Stimulated activated CD8-positive, alpha-beta memory T cell treated with anti-CD3 and anti-CD28 coated beads, Interleukin-7, amount 100 ng/mL, for 48 hours (primary cell): ENCODE measurements around the gene MYOZ2.
"Not testable (repeated sequence)": the region's sequence is repeated elsewhere in the genome, so short reads cannot be mapped to it uniquely, and the experiment has no call there.

Source experiments
- DNase-seq, 2 donors: peaks; one replicate each; pipeline ENCODE4 v3.0.0-alpha.2; 2020; ENCODE audit warnings: low read depth in 1 of 2; ENCODE audit errors: extremely low read depth in 1 of 2

The MYOZ2 gene

GRCh38 chr4:119125931-119126330 is 9.7 kb upstream of the MYOZ2 start:
- DNase-seq: no peak

GRCh38 chr4:119128148-119128547 is 7.5 kb upstream of the MYOZ2 start:
- DNase-seq: no peak

- DNase-seq: no peak
These were observed 5.1 kb upstream of the MYOZ2 start for GRCh38 chr4:119130365-119131065.

DNA sequence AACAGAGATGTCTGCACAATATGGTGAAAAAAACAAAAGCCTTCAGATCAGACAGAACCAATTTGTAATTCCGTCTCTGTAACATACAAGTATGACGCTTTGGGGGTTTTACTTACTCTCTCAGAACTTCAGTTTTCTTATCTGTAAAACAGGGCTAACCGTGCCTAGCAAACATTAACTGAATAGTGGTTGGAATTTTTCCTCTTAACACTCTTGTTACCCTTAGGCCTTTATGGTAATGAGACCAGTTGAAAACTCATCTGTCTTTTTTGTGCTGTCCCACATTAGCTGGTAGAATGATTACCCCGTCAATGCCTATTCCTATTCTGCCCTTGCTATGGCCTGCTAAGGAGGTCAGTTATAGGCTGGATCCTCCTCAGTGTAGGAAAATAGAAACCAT is 4.5 kb upstream of the MYOZ2 start:
- DNase-seq: no peak

DNA sequence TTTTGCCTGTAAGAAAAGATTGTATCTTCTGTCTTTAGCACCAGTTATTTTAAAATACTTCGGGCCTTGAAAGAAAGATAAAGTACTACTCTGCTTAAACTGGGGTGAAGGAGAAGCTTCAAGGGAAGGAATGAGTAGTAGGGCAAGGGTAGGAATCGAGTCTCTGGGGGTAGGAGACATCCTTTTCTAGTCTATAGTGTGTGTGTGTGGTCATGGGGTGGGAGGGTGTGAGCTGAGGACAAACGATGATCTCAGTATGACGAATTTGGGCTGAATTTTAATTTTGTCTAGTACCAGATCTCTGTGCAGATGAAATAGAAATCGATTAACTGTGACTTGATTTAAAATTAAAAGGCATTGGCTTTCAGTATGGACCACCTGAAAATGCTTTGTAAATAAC is 3.3 kb upstream of the MYOZ2 start:
- DNase-seq: no peak

GRCh38 chr4:119136546-119136945 is 914 bp downstream of the MYOZ2 start:
- no peak for DNase-seq

DNA sequence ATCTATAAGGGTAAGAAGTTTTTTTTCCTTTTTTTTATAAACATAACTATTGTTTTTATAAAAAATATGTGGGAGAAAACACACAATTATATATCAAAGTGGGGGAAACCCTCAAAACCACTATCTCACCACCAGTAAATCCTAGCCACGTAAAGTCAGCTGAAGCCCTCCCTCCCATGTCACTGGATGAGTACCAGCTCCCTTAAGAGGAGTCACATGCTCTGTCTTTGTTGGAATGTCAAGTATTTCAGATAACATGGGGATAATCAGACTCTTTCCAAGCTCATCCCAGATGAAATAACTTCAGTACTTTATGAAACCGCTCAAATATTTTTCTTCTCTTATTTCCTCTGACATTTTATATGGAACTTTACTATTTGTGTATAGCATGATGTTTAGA is 2.4 kb downstream of the MYOZ2 start:
- DNase-seq: no peak

DNA sequence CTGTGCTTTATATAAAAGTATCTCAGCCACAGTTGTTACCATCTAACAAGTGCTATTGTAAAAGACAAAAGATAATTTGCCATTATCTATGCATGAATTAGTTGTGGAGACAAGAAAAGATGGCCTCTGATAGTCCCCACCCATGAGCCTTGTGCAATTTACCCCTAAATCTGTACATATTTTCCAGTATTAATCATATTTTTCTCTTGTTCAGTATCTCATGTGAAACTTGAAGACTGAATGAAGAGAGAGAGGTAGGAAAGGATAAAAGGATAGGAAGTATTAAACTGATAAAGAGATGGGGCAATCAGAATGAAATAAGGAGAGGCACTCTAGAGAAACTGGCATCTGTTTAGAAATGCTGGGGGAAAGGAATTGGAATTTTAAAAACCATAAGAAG is 3.7 kb downstream of the MYOZ2 start:
- no peak for DNase-seq

DNA sequence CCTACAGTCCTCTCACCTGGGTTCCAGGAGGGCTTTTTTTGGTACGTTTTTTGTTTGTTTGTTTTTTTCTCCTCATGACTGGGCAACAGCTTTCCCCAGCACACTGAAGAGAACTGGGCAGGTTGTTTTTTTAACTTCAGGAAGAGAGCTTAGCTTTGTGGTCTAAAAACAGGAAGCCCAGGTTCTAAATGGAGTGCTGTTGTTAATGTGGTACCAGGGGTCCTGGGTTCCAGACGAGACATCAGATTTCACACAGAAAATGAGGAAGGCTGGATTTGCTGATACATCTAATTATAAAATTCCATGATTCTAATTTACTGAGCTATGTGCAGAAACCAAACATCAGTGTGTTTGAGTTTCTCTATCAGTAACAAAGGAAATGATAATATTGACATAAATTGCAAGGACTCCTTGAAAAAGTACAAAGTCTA is 4.2 kb downstream of the MYOZ2 start:
- DNase-seq: no peak

- not testable (repeated sequence) for DNase-seq
These were observed 5.7 kb downstream of the MYOZ2 start for GRCh38 chr4:119141283-119141682.

- DNase-seq: no peak
These were observed 7.2 kb downstream of the MYOZ2 start for GRCh38 chr4:119142833-119143232.

DNA sequence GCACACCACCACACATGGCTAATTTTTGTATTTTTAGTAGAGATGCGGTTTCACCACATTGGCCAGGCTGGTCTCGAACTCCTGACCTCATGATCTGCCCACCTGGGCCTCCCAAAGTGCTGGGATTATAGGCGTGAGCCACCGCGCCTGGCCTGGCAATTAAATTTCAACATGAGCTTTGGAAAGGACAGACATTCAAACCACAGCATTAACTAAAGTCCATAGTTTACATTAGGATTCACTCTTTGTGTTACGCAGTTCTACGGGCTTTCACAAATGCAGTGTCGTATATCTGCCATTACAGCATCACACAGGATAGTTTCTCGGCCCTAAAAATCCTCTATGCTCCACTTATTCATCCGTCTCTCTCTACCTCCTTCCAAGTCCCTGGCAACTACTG is 7.7 kb downstream of the MYOZ2 start:
- DNase-seq: not testable (repeated sequence)

DNA sequence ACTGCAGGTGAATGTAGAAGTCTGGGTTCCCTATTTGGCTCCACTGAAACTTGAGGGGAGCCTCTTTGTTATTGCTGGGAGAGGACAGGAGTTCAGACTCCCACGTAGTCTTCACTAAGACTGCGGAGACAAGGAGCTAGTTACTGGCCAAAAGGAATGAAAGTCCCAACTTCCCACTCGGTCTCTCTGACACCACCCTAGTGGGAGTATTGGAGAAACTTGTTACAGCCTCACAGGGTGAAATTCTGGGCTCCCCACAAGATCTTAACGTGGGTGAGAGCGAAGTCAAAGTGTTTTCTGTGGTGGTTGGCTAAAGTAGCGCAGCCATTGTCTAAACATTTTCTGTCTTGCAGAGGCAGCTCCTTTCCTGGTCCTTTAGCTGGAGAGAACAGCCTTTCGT is 13.5 kb downstream of the MYOZ2 start:
- DNase-seq: no peak

GRCh38 chr4:119151161-119151560 is 15.5 kb downstream of the MYOZ2 start:
- DNase-seq: no peak

DNA sequence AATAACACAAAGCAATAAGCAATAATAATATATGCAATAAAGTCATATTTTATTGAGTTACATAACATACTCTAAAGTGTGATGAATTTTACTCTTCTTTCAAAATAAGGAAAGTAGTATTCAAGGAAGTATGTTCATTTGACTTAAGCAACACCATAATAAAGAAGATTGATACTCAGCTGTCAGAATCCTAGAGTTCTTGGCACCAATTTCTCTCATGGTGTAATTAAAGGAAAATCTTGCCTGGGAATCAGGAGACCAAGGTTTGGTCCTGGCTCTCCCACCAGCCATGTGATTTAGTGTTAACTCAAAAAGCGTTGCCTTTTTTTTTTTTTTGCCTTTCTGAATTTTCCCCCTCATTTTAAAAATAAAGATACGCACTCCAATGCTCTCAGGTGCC is 17.1 kb downstream of the MYOZ2 start:
- no peak for DNase-seq

DNA sequence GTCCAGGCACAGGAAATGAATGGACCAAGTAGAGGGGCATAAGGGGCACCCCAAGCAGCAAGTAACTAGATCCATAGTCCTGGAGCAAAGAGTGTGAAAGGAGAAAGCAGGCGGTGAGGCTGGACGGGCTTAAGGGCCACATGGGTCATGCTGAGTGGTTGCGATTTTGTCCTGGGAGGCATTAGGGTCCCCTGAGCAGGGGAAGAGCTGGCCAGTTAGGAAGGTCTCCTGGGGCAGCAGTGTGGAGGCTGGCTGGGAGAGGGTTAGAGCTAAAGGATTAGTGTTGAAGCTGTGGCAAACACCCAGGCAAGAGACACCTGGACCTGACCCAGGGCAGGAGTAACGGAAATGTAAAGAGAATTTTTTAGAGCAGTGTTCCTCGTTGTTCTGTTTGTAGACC is 26.5 kb downstream of the MYOZ2 start:
- DNase-seq: no peak

DNA sequence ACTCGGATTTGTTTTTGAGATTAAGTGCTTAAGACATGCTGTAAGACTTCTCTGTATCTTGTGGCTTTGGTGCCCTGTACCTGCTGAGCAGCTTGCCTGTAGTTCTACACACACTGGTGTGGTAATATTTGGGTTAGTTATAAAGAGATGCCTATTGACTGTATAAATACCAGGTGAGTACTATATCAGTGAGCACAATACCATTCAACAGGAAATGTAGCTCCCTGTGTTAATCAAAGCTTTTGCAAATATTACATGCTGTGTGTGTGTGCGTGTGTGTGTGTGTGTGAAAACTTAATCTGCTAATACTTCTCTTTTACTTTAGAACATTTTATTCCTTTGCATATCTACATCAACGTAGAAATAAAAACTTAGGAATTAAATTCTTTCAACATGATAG is 30.1 kb downstream of the MYOZ2 start:
- no peak for DNase-seq

GRCh38 chr4:119170195-119170594 is 34.6 kb downstream of the MYOZ2 start:
- DNase-seq: no peak

DNA sequence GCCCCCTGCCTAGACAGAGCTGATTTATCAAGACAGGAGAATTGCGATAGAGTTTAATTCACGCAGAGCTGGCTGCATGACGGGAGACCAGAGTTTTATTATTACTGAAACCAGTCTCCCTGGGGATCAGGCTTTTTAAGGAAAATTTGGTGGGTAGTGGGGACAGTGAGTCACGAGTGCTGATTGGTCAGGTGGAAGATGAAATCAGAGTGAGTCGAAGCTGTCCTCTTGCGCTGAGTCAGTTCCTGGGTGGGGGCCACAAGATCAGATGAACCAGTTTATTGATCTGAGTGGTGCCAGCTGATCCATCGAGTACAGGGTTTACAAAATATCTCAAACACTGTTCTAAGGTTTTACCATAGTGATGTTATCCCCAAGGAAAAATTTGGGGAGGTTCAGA is 36.6 kb downstream of the MYOZ2 start:
- no peak for DNase-seq

DNA sequence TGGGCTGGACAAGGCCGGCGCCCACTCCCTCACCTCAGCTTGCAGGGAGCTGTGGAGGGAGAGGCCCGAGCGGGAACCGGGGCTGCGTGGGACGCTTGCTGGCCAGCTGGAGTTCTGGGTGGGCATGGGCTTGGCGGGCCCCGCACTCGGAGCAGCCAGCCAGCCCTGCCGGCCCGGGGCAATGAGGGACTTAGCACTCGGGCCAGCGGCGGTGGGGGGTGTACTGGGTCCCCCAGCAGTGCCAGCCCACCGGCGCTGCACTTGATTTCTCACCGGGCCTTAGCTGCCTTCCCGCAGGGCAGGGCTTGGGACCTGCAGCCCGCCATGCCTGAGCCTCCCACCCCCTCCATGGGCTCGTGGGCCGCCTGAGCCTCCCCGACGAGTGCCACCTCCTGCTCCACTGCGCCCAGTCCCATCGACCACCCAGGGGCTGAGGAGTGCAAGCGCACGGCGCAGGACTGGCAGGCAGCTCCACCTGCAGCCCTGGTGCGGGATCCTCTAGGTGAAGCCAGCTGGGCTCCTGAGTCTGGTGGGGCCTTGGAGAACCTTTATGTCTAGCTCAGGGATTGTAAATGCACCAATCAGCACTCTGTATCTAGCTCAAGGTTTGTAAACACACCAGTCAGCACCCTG is 38.2 kb downstream of the MYOZ2 start:
- not testable (repeated sequence) for DNase-seq

- DNase-seq: no peak
These were observed 43.4 kb downstream of the MYOZ2 start for GRCh38 chr4:119179011-119179410.

GRCh38 chr4:119184128-119184527 is 48.5 kb downstream of the MYOZ2 start:
- no peak for DNase-seq

DNA sequence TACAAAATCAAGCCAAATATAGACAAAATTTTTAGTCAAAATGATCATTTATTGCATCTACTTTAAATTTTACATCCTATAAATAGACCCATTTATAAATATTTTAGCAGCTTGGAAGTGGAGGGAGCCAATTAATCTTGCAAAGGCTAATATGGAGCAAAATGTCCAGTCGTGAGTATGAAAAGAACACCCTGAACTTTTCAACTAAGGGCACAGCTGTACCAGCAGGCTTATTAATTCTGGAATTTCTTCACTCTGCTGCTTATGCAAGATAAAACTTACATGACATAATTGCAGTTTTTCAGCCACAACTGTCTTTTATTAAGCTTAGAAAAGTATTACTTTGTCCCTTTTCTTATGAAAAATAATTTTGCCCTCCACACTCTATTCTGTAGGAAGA is 54.0 kb downstream of the MYOZ2 start:
- DNase-seq: no peak
